HG02840 (cell line): ENCODE data around the gene HABP2.

Experiments
- ATAC-seq: cut with Tn5 transposase; IDR thresholded peaks from one replicate; pipeline ENCODE4 v1.9.1; 2021; ENCODE audit warnings: mild to moderate bottlenecking, moderate library complexity, moderate number of reproducible peaks; ENCODE audit not compliant: unreplicated experiment, low FRiP score

Gene HABP2

GRCh38 chr10:113590581-113590980 lies 37.7 kb downstream of the HABP2 start:
- no peak for ATAC-seq

- ATAC-seq: no peak
These were observed 39.5 kb downstream of the HABP2 start for GRCh38 chr10:113592380-113592779.

DNA sequence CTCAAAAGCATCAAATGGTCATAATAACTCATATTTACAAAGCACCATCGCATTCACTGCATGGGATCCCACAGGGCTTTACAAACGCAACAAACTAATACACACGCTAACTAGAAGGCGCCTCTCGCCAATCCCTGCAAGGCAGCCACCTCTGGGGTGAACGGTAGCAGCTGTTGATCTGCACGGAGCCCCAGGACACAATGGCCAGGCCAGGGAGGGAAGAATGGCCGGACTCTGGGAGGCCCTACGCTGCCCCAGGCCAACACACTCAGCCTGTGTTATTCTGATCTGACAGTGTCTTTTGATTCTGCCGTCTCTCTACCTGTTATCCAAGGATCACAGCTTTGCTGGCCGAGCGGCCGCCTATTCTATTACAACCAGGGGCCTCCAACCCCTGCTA lies 41.8 kb downstream of the HABP2 start:
- ATAC-seq: no peak

DNA sequence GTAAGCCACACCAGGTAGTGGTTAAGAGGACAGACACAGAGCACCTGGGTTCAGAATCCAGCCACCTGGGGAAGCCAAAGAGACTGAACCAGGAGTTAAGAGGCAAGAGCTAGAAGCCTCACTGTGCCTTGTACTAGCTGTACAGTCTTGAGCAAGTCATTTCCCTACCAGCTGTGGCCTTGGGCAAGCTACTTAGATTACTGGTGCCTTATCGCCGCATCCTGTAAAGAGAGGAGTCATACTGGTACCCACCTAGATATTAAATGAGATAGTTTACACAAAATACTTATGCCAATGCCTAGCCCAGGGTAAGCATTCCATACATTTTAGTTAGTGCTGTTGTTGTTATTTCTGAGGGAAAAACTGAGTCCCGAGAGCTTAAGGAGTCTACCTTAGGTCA lies 47.7 kb downstream of the HABP2 start:
- ATAC-seq: no peak

GRCh38 chr10:113603057-113603777 lies 50.4 kb downstream of the HABP2 start:
- no peak for ATAC-seq

DNA sequence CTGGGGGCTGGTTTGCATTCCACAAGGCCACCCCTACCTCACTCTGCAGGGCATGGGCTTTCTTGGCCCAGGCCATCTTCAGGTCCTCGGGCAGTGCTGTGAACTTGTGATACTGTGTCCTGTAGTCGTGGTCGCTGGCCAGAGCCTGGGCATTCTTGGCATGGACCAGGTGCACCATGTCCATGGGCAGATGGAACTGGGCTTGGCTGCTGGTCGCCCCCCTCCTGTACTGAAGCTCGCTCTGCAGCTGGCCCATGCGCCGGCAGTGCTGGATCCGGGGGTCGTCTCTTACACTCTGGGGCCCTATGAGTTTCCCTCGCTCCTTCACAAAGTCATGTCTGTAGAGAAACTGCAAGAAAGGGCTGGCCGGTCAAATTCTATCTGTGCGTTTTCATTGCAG lies 51.7 kb downstream of the HABP2 start:
- ATAC-seq: no peak

DNA sequence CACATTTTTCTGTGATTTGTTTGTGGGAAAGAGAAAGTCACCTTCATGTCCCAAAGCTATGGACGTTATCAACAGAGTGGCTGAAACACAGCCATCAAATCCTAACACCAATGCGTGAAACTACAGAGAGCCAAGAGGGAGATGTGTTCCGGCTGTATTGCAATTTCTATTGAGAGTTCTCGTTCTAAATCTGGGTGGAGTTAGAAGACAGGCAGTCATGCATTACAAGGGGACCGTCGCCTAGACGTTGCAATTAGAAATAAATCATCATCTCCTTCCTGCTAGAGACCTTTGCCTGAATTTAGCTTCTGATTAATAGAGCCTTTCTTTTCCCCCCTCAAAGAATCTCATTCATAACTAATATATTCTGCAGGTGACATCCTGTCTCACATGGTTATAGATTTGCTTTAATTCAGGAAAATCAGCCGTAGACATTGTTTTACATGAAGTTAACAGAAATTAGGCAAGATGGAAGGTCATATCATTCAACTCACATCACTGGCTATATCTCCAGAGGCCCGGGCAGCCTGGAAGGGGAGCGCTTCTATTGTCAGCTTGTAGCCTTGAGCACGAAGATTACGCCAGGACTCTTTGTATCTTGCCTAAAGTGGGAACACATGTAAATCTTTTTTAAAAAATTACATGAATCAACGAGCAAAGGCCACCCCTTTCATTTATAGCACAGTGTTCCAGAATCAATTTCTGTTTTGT lies 52.6 kb downstream of the HABP2 start:
- ATAC-seq: no peak

- ATAC-seq: no peak
These were observed 56.9 kb downstream of the HABP2 start for GRCh38 chr10:113609704-113610108.

DNA sequence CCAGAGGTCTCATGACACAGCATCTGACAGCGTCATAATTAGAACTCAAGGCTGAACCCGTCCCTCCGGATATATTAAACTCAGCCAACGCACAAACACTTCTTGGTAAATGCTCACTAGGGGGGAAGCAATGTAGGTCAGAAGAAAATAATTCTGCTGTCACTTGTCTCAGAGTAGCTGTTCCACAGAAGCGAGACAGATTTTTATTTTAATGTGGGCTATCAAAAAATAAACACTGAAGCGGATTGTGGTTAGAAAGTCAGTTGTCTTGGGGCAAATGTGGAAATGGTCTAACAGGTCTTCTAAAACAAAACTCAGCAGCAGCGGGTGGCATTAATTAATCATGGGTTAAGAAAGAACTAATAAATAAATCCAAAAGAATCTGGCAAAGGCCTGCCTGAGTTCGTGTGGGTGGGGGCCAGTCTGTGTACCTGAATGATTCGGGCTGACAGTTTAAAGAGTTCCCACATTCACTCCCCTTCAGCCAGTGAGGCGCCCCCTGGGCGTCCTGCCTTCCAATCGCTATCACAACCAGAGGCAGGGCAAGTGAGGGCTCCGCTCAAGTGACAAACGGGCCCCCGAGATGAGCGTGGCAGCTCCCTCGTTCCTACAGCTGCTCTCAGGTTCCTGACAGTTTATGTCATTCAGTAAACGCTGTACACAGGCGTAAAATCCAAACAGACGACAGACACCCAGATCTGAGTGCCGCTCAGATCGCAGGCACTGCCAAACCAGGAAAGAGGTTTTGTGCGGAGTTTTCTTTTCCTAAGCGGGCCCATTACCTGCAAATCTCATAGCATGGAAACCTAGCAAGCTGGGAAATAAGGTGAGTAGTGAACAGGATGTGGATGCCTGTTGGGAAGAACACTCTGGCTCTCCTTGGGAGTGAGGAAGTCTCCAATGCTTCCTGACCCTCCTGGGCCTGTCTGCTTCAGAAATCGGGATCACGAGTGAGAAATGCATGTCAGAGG lies 58.1 kb downstream of the HABP2 start:
- ATAC-seq: no peak

DNA sequence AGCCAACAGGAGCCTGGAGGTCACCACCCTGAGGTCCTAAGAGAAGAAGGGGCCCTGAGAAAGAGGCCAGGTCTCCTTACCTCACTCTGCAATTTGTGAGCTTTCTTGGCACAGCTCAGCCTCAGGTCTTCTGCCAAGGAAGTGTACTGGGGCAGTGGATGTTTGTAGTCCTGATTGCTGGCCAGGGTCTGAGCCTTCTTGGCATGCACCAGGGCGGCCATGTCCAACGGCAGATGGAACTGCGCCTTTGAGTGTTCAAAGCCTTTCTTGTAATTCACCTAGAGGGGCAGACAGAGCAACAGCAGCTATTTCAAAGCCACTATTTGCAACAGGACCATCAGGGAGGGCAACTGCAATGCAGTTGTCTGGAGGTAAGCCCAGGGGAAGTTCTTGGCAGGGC lies 59.3 kb downstream of the HABP2 start:
- ATAC-seq: no peak

DNA sequence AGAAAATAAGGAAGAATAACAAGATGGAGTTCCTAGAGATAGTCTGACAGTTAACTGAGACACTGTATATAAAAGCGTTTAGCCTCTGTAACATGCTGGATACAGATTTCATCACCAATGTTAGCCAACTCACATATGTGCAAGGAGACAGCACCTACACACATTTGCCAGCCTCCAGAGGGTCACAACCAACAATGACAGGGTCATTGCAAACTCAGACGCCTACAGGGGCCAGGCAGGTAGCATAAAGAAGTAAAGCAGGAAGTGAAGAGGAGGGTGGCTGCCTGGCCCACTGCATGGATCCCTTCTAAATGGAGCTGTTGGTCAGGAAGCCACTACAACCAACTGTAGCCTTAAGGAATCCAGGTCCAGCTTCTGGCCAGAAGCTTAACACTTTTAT lies 60.6 kb downstream of the HABP2 start:
- ATAC-seq: no peak

GRCh38 chr10:113613977-113614690 lies 61.3 kb downstream of the HABP2 start:
- ATAC-seq: no peak

- no peak for ATAC-seq
These were observed 63.6 kb downstream of the HABP2 start for GRCh38 chr10:113616244-113617074.

- no peak for ATAC-seq
These were observed 64.2 kb downstream of the HABP2 start for GRCh38 chr10:113617086-113617485.

GRCh38 chr10:113618338-113618737 lies 65.5 kb downstream of the HABP2 start:
- ATAC-seq: no peak

DNA sequence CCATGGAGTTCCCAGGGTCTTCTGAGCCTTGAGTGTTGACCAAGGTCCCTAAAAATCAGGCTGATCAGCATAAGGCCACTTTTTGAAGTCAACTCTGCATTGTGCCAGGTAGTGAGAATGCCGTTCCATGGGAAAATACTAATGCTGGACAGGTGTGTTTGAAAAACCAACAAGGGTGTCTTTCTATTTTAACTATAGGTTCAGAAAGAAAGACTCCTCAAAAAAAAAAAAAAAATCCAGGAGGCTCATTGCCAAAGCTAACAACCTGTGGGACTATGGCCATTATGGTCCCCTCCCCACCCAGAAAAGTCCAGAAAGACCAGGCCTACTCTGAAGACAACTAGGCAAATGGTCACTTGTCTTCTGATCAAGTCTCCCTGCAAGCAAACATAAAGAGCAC lies 66.5 kb downstream of the HABP2 start:
- no peak for ATAC-seq

- no peak for ATAC-seq
These were observed 67.7 kb downstream of the HABP2 start for GRCh38 chr10:113620511-113620910.

DNA sequence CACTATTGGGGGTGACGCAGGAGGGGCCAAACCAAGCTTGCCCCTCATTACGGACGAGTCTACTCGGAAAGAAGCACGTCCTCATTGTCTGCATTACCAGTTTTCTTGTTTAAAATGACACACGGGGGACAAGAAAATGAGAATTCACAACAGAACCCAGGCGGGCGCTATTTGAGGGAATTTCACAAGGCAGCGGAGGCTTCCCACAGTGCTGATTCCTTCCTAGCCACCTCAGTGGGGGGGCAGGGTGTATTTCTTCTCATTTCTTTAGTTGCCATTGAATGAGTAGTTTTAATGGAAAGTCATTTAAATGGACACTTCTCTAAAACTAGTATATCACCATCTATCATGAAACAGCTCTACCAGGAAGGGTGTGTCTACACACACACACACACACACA lies 68.1 kb downstream of the HABP2 start:
- ATAC-seq: no peak

DNA sequence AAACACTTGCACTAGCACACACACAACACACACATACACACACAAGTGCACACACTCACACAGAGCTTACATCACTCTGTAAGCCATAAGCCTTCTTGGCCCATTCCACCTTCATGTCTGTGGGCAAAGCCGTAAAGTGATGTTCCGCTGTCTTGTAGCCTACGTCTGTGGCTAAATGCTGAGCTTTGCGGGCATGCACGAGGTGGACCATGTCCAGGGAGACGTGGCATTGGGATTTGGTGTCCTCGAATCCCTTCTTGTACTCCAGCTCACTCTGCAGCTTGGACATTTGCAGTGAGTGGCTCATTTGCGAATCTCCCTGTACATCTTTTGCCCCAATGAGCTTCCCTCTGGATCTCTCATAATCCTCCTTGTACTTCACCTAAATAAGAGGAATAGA lies 68.9 kb downstream of the HABP2 start:
- no peak for ATAC-seq

GRCh38 chr10:113622831-113623230 lies 70.0 kb downstream of the HABP2 start:
- ATAC-seq: no peak
